ENCODE measurements around the gene HMX1. TPM values are rescaled to one million over a fixed set of nuclear protein-coding genes. Genes with fewer than 3 reads are reported as not detected.

HMX1 gene
- 0.80 TPM in 1 of 2 replicates, not detected in the other for total RNA-seq (2014; rRNA removed; shearing (Covaris generic))

GRCh38 chr4:8871417-8872401, at the start of gene HMX1:
HMX1 (minus strand) TSS chr4:8871839; CDS start chr4:8871614, 225 bp downstream.
- in situ Hi-C loops (cut with HindIII; ENCODE audit: low sequenced_read_pairs), result no loop called here
- DNase-seq (ENCODE audit: low spot score), result no peak

GRCh38 chr4:8920969-8921368, 49.3 kb upstream of the HMX1 start:
- DNase-seq (ENCODE audit: low spot score), result no peak
- in situ Hi-C loops (cut with HindIII; ENCODE audit: low sequenced_read_pairs), result no loop called here

- in situ Hi-C loops (cut with HindIII; ENCODE audit: low sequenced_read_pairs), result no loop called here
These were observed 48.8 kb upstream of the HMX1 start for GRCh38 chr4:8920289-8920965.

GRCh38 chr4:8919651-8920288, 48.1 kb upstream of the HMX1 start:
- in situ Hi-C loops (cut with HindIII; ENCODE audit: low sequenced_read_pairs), result no loop called here
- no peak for DNase-seq (ENCODE audit: low spot score)

More at GRCh38 chr4:8920289-8920965, 48.8 kb upstream of the HMX1 start:
- DNase-seq (ENCODE audit: low spot score), result no peak

GRCh38 chr4:8917868-8918783, 46.5 kb upstream of the HMX1 start:
- in situ Hi-C loops (cut with HindIII; ENCODE audit: low sequenced_read_pairs), result no loop called here
- DNase-seq (ENCODE audit: low spot score), result peak; percentile 40

GRCh38 chr4:8917321-8917811, 45.7 kb upstream of the HMX1 start:
- no peak for DNase-seq (ENCODE audit: low spot score)
- in situ Hi-C loops (cut with HindIII; ENCODE audit: low sequenced_read_pairs), result no loop called here

- in situ Hi-C loops (cut with HindIII; ENCODE audit: low sequenced_read_pairs), result no loop called here
- no peak for DNase-seq (ENCODE audit: low spot score)
These were observed 45.3 kb upstream of the HMX1 start for GRCh38 chr4:8916906-8917305.

- in situ Hi-C loops (cut with HindIII; ENCODE audit: low sequenced_read_pairs), result no loop called here
These were observed 44.8 kb upstream of the HMX1 start for GRCh38 chr4:8916351-8916885.

GRCh38 chr4:8915201-8916200, 43.9 kb upstream of the HMX1 start:
- DNase-seq (ENCODE audit: low spot score), result no peak
- in situ Hi-C loops (cut with HindIII; ENCODE audit: low sequenced_read_pairs), result no loop called here

More at GRCh38 chr4:8916351-8916885, 44.8 kb upstream of the HMX1 start:
- no peak for DNase-seq (ENCODE audit: low spot score)

- no peak for DNase-seq (ENCODE audit: low spot score)
- in situ Hi-C loops (cut with HindIII; ENCODE audit: low sequenced_read_pairs), result no loop called here
These were observed 43.0 kb upstream of the HMX1 start for GRCh38 chr4:8914461-8915171.

- DNase-seq (ENCODE audit: low spot score), result no peak
- in situ Hi-C loops (cut with HindIII; ENCODE audit: low sequenced_read_pairs), result no loop called here
These were observed 42.3 kb upstream of the HMX1 start for GRCh38 chr4:8913858-8914460.

GRCh38 chr4:8913121-8913857, 41.6 kb upstream of the HMX1 start:
- DNase-seq (ENCODE audit: low spot score), result no peak
- in situ Hi-C loops (cut with HindIII; ENCODE audit: low sequenced_read_pairs), result no loop called here

GRCh38 chr4:8912506-8912905, 40.9 kb upstream of the HMX1 start:
- no peak for DNase-seq (ENCODE audit: low spot score)

GRCh38 chr4:8912089-8912455, 40.4 kb upstream of the HMX1 start:
- DNase-seq (ENCODE audit: low spot score), result no peak
- in situ Hi-C loops (cut with HindIII; ENCODE audit: low sequenced_read_pairs), result no loop called here

More at GRCh38 chr4:8912506-8912905, 40.9 kb upstream of the HMX1 start:
- in situ Hi-C loops (cut with HindIII; ENCODE audit: low sequenced_read_pairs), result no loop called here

GRCh38 chr4:8911316-8912088, 39.9 kb upstream of the HMX1 start:
- DNase-seq (ENCODE audit: low spot score), result no peak
- in situ Hi-C loops (cut with HindIII; ENCODE audit: low sequenced_read_pairs), result no loop called here
